SJSA1 (cell line): ENCODE results near the gene CD19. TPM values are rescaled to one million over a fixed set of nuclear protein-coding genes. Genes with fewer than 3 reads are reported as not detected.

Experiments used
- DNase-seq, 2 experiments: peaks; one replicate each; pipeline ENCODE4 v3.0.0-alpha.2; 2015 to 2020; ENCODE audit warnings: low spot score in 2 of 2, low read depth in 1 of 2
- H3K27ac ChIP-seq: fragments of 250-450 bp; sonication (Bioruptor Pico); 2 replicates; pipeline ENCODE4 v1.5.1; 2020; ENCODE audit warnings: mild to moderate bottlenecking, moderate library complexity
- H3K27me3 ChIP-seq: fragments of 250-450 bp; sonication (Bioruptor Pico); replicated peaks from 2 replicates; pipeline ENCODE4 v1.5.1; 2020; ENCODE audit warnings: mild to moderate bottlenecking, moderate library complexity
- H3K36me3 ChIP-seq: fragments of 250-450 bp; sonication (Bioruptor Pico); 2 replicates; pipeline ENCODE4 v1.5.1; 2020; ENCODE audit warnings: mild to moderate bottlenecking
- H3K4me1 ChIP-seq: fragments of 250-450 bp; sonication (Bioruptor Pico); replicated peaks from 2 replicates; pipeline ENCODE4 v1.6.1; 2021; ENCODE audit warnings: mild to moderate bottlenecking
- H3K4me3 ChIP-seq: fragments of 250-450 bp; sonication (Bioruptor Pico); 2 replicates; pipeline ENCODE4 v1.5.1; 2020; ENCODE audit warnings: mild to moderate bottlenecking
- H3K9me3 ChIP-seq: fragments of 250-450 bp; sonication (Bioruptor Pico); replicated peaks from 2 replicates; pipeline ENCODE4 v1.5.1; 2020; ENCODE audit warnings: mild to moderate bottlenecking
- total RNA-seq: library from RNA; depleted of rRNA; stranded (reverse); fragments of >200 nt; shearing (Covaris generic); gene quantifications from 2 replicates; pipeline ENCODE4 v1.2.3, GENCODE V29; 2014

Gene CD19
- total RNA-seq, 1 experiment from 2014 or later, result not detected

GRCh38 chr16:28900601-28901000 is 31.2 kb upstream of the CD19 start:
- Histone ChIP-seq H3K9me3 (no peaks in the 10 kb centered on the region), H3K36me3 (peaks cover 10% of the 10 kb centered on the region), H3K4me3 (no peak overlapping the region), H3K27ac (no peak overlapping the region), H3K27me3 (no peaks in the 10 kb centered on the region), H3K4me1 (no peaks in the 10 kb centered on the region)
- DNase-seq, result no peak

GRCh38 chr16:28901862-28902261 is 29.9 kb upstream of the CD19 start:
- DNase-seq, result no peak
- Histone ChIP-seq H3K36me3 (peaks cover 10% of the 10 kb centered on the region), H3K27me3 (no peaks in the 10 kb centered on the region), H3K4me1 (no peaks in the 10 kb centered on the region), H3K9me3 (no peaks in the 10 kb centered on the region), H3K27ac (no peak overlapping the region), H3K4me3 (no peak overlapping the region)

DNA sequence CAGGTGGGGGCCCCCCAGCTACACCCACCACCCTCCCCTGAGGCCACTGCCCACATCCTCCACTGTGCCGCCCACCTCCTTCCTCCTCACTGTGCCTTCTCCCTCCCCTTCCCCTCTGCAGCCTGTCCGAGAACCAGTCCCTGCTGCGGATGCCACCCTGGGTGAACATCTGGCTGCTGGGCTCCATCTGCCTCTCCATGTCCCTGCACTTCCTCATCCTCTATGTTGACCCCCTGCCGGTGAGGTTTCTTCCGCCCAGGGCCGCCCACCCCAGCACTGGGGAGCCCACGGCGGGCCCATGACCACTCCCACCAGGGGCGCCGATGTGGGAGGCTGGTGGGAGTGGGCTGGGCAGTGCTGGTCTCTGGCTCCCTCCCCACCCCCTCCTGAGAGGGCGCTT is 28.9 kb upstream of the CD19 start:
- H3K9me3 ChIP-seq, result no peaks in the 10 kb centered on the region
- H3K27ac ChIP-seq, result no peak overlapping the region
- peaks cover 10% of the 10 kb centered on the region for H3K36me3 ChIP-seq
- H3K27me3 ChIP-seq, result no peaks in the 10 kb centered on the region
- no peaks in the 10 kb centered on the region for H3K4me1 ChIP-seq
- no peak overlapping the region for H3K4me3 ChIP-seq
- no peak for DNase-seq

GRCh38 chr16:28903344-28904042 is 28.3 kb upstream of the CD19 start:
- Histone ChIP-seq H3K4me3 (no peak overlapping the region), H3K27ac (no peak overlapping the region), H3K27me3 (no peaks in the 10 kb centered on the region), H3K4me1 (no peaks in the 10 kb centered on the region), H3K9me3 (no peaks in the 10 kb centered on the region), H3K36me3 (peaks cover 10% of the 10 kb centered on the region)
- no peak for DNase-seq

GRCh38 chr16:28904363-28904762 is 27.4 kb upstream of the CD19 start:
- H3K9me3 ChIP-seq, result no peaks in the 10 kb centered on the region
- no peaks in the 10 kb centered on the region for H3K4me1 ChIP-seq
- H3K27ac ChIP-seq, result no peak overlapping the region
- no peaks in the 10 kb centered on the region for H3K27me3 ChIP-seq
- peak in 1 of 2 experiments; percentile 43 for DNase-seq
- no peak overlapping the region for H3K4me3 ChIP-seq
- peaks cover 10% of the 10 kb centered on the region for H3K36me3 ChIP-seq

GRCh38 chr16:28904828-28905227 is 26.9 kb upstream of the CD19 start:
- DNase-seq, result no peak
- no peaks in the 10 kb centered on the region for H3K9me3 ChIP-seq
- no peaks in the 10 kb centered on the region for H3K27me3 ChIP-seq
- no peaks in the 10 kb centered on the region for H3K4me1 ChIP-seq
- no peak overlapping the region for H3K4me3 ChIP-seq
- H3K27ac ChIP-seq, result no peak overlapping the region
- peaks cover 10% of the 10 kb centered on the region for H3K36me3 ChIP-seq

DNA sequence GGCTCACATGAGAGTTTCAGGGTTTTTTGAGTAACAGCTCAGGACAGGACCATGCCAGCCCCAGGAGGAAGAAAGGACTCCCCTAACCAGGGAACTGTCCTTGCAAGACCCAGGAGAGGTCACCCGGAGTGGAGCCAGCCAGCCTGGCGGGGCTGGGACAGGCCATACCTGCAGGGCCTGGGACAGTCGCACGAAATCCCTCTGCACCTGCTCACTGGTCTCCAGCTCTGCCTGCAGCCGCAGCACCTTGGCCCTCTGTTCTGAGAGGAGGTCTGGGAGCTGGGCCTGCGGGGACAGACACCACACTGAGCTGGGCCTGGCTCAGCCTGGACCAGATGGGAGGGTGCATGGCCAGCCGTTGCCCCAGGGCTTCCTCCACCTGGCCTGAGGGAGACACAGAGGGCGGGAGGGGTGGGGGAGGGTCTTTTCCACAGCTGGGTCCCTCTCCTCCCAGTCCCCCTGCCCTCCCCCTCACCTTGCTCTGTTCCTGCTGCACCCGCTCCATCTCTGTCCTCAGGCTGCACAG is 26.5 kb upstream of the CD19 start:
- DNase-seq, result no peak
- Histone ChIP-seq H3K27ac (no peak overlapping the region), H3K36me3 (peaks cover 10% of the 10 kb centered on the region), H3K4me3 (no peak overlapping the region), H3K27me3 (no peaks in the 10 kb centered on the region), H3K4me1 (no peaks in the 10 kb centered on the region), H3K9me3 (no peaks in the 10 kb centered on the region)

- Histone ChIP-seq H3K4me1 (no peaks in the 10 kb centered on the region), H3K4me3 (no peak overlapping the region), H3K27me3 (no peaks in the 10 kb centered on the region), H3K27ac (no peak overlapping the region), H3K36me3 (peaks cover 16% of the 10 kb centered on the region), H3K9me3 (no peaks in the 10 kb centered on the region)
- no peak for DNase-seq
Measured at GRCh38 chr16:28905800-28906372, 25.9 kb upstream of the CD19 start.

- H3K27me3 ChIP-seq, result no peaks in the 10 kb centered on the region
- no peak overlapping the region for H3K4me3 ChIP-seq
Measured at GRCh38 chr16:28910086-28911031, 21.4 kb upstream of the CD19 start.

GRCh38 chr16:28912558-28912957 is 19.2 kb upstream of the CD19 start:
- H3K36me3 ChIP-seq, result peaks cover 44% of the 10 kb centered on the region
- H3K27me3 ChIP-seq, result no peaks in the 10 kb centered on the region
- no peak overlapping the region for H3K4me3 ChIP-seq
- H3K27ac ChIP-seq, result no peak overlapping the region
- DNase-seq, result no peak
- no peaks in the 10 kb centered on the region for H3K9me3 ChIP-seq
- no peaks in the 10 kb centered on the region for H3K4me1 ChIP-seq

More at GRCh38 chr16:28910086-28911031, 21.4 kb upstream of the CD19 start:
- DNase-seq, result no peak
- H3K36me3 ChIP-seq, result peaks cover 33% of the 10 kb centered on the region
- no peak overlapping the region for H3K27ac ChIP-seq
- no peaks in the 10 kb centered on the region for H3K9me3 ChIP-seq
- no peaks in the 10 kb centered on the region for H3K4me1 ChIP-seq

GRCh38 chr16:28913946-28914724 is 17.6 kb upstream of the CD19 start:
- Histone ChIP-seq H3K36me3 (peaks cover 52% of the 10 kb centered on the region), H3K4me1 (no peaks in the 10 kb centered on the region), H3K4me3 (no peak overlapping the region), H3K9me3 (no peaks in the 10 kb centered on the region), H3K27me3 (no peaks in the 10 kb centered on the region), H3K27ac (no peak overlapping the region)
- DNase-seq, result peak in 1 of 2 experiments; percentile 46

DNA sequence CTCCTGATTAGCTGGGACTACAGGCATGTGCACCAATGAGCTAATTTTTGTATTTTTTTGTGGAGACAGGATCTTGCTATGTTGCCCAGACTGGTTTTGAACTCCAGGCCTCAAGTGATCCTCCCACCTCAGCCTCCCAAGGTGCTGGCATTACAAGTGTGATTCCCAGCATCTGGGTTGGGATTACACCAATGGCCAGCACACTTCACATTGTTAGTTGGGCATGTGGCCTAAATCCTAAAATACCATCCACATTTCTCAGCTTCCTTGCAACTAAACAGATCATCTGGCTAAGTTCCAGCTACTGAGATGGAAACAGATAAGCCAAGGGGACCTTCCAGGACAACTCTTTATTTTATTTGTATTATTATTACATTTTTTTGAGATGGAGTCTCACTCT is 16.6 kb upstream of the CD19 start:
- H3K27me3 ChIP-seq, result no peaks in the 10 kb centered on the region
- H3K36me3 ChIP-seq, result peaks cover 60% of the 10 kb centered on the region
- no peaks in the 10 kb centered on the region for H3K9me3 ChIP-seq
- H3K27ac ChIP-seq, result no peak overlapping the region
- H3K4me1 ChIP-seq, result no peaks in the 10 kb centered on the region
- no peak for DNase-seq
- no peak overlapping the region for H3K4me3 ChIP-seq

DNA sequence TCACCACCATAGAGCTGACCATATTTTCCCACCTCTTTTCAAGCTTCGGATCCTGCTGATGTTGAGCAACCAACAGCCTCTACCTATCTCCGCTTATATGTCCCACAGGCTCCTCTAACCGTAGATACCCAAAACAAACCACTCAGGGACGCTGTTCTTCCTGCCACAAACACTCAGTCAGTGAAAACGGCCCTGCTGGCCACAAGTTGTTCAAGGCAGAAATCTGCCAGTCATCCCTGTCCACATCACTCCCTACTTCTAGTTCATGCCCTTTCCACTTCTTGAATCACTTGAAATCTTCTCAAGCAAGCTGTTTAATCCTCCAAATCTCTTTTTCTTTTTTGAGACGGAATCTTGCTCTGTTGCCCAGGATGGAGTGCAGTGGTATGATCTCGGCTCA is 14.7 kb upstream of the CD19 start:
- no peak for DNase-seq
- H3K36me3 ChIP-seq, result peaks cover 50% of the 10 kb centered on the region
- no peaks in the 10 kb centered on the region for H3K27me3 ChIP-seq
- H3K4me1 ChIP-seq, result no peaks in the 10 kb centered on the region
- H3K4me3 ChIP-seq, result no peak overlapping the region
- H3K27ac ChIP-seq, result no peak overlapping the region
- H3K9me3 ChIP-seq, result no peaks in the 10 kb centered on the region
